Measurements from ENCODE around the gene TMIE. TPM values are rescaled to one million over a fixed set of nuclear protein-coding genes. Genes with fewer than 3 reads are reported as not detected.
A peak's percentile ranks its signal among the peaks of the same experiment; 100 is the strongest.

The TMIE gene
- total and polyA plus RNA-seq, 4 donors: 0.32 to 0.71 (median 0.57) TPM

- ATAC-seq (ENCODE audit: insufficient read depth, low FRiP score): no peak
- Histone ChIP-seq H3K9ac (ENCODE audit: insufficient read depth in 1 of 2, low read length in 2 of 2) (no peak overlapping the region), H3K4me1 (ENCODE audit: control insufficient read depth in 5 of 5, insufficient read depth in 5 of 5, low read length in 5 of 5) (peaks cover 0 to 12% (median 0%) of the 10 kb centered on the region in 5 donors), H3K27ac (ENCODE audit: low read depth in 1 of 2, low read length in 1 of 2) (no peak overlapping the region), H3K27me3 (ENCODE audit: control insufficient read depth in 3 of 3, insufficient read depth in 3 of 3, low read length in 2 of 3) (no peaks in the 10 kb centered on the region), H3K36me3 (ENCODE audit: control insufficient read depth in 4 of 4, insufficient read depth in 4 of 4, low read length in 4 of 4) (peaks cover 0 to 52% (median 0%) of the 10 kb centered on the region in 4 donors), H3K9me3 (ENCODE audit: control insufficient read depth in 4 of 4, insufficient read depth in 3 of 4, low read length in 3 of 4) (no peaks in the 10 kb centered on the region), H3K4me3 (no peak overlapping the region)
- DNase-seq: no peak
- TF ChIP-seq, protein P1, sequence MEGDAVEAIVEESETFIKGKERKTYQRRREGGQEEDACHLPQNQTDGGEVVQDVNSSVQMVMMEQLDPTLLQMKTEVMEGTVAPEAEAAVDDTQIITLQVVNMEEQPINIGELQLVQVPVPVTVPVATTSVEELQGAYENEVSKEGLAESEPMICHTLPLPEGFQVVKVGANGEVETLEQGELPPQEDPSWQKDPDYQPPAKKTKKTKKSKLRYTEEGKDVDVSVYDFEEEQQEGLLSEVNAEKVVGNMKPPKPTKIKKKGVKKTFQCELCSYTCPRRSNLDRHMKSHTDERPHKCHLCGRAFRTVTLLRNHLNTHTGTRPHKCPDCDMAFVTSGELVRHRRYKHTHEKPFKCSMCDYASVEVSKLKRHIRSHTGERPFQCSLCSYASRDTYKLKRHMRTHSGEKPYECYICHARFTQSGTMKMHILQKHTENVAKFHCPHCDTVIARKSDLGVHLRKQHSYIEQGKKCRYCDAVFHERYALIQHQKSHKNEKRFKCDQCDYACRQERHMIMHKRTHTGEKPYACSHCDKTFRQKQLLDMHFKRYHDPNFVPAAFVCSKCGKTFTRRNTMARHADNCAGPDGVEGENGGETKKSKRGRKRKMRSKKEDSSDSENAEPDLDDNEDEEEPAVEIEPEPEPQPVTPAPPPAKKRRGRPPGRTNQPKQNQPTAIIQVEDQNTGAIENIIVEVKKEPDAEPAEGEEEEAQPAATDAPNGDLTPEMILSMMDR (IDR thresholded peaks at IDR 0.05; ENCODE audit: control extremely low read depth, extremely low read depth): no peak
- WGBS, 2 donors: 94 to 96% methylated on average over 9 of the region's 9 CpGs
Observed at GRCh38 chr3:46685446-46685845, 15.7 kb upstream of the TMIE start.

GRCh38 chr3:46690798-46691197, 10.4 kb upstream of the TMIE start:
- Histone ChIP-seq H3K9ac (ENCODE audit: insufficient read depth in 1 of 2, low read length in 2 of 2) (no peak overlapping the region), H3K36me3 (ENCODE audit: control insufficient read depth in 4 of 4, insufficient read depth in 4 of 4, low read length in 4 of 4) (peaks cover 0 to 15% (median 0%) of the 10 kb centered on the region in 4 donors), H3K27me3 (ENCODE audit: control insufficient read depth in 3 of 3, insufficient read depth in 3 of 3, low read length in 2 of 3) (peaks cover 0 to 3% (median 0%) of the 10 kb centered on the region in 3 donors), H3K4me3 (no peak overlapping the region), H3K4me1 (ENCODE audit: control insufficient read depth in 5 of 5, insufficient read depth in 5 of 5, low read length in 5 of 5) (peaks cover 0 to 48% (median 7%) of the 10 kb centered on the region in 5 donors), H3K9me3 (ENCODE audit: control insufficient read depth in 4 of 4, insufficient read depth in 3 of 4, low read length in 3 of 4) (no peaks in the 10 kb centered on the region), H3K27ac (ENCODE audit: low read depth in 1 of 2, low read length in 1 of 2) (peak overlapping the region; percentile 17 to 86)
- 35 to 43% methylated on average over 5 of the region's 5 CpGs for WGBS, 2 donors
- DNase-seq (peak in 1 of 3 donors; percentile 35), ATAC-seq (ENCODE audit: insufficient read depth, low FRiP score) (no peak)
- TF ChIP-seq, protein P1 (IDR thresholded peaks at IDR 0.05; ENCODE audit: control extremely low read depth, extremely low read depth): no peak

GRCh38 chr3:46692566-46692990, 8.6 kb upstream of the TMIE start:
- WGBS, 2 donors: 46 to 58% methylated on average over 11 of the region's 11 CpGs
- Histone ChIP-seq H3K9ac (ENCODE audit: insufficient read depth in 1 of 2, low read length in 2 of 2) (peak overlapping the region in 1 of 2 donors; percentile 43), H3K36me3 (ENCODE audit: control insufficient read depth in 4 of 4, insufficient read depth in 4 of 4, low read length in 4 of 4) (peaks cover 0 to 4% (median 0%) of the 10 kb centered on the region in 4 donors), H3K4me1 (ENCODE audit: control insufficient read depth in 5 of 5, insufficient read depth in 5 of 5, low read length in 5 of 5) (peaks cover 0 to 54% (median 13%) of the 10 kb centered on the region in 5 donors), H3K27me3 (ENCODE audit: control insufficient read depth in 3 of 3, insufficient read depth in 3 of 3, low read length in 2 of 3) (peaks cover 0 to 3% (median 0%) of the 10 kb centered on the region in 3 donors), H3K27ac (ENCODE audit: low read depth in 1 of 2, low read length in 1 of 2) (peak overlapping the region; percentile 90 to 98), H3K9me3 (ENCODE audit: control insufficient read depth in 4 of 4, insufficient read depth in 3 of 4, low read length in 3 of 4) (no peaks in the 10 kb centered on the region), H3K4me3 (peak overlapping the region; percentile 76)
- TF ChIP-seq, protein P1 (IDR thresholded peaks at IDR 0.05; ENCODE audit: control extremely low read depth, extremely low read depth): no peak
- ATAC-seq (ENCODE audit: insufficient read depth, low FRiP score): peak; percentile 49
- DNase-seq: peak in 1 of 3 donors; percentile 13
